HCT116 (cell line): ENCODE measurements around the gene SNAP29. TPM values are rescaled to one million over a fixed set of nuclear protein-coding genes. Genes with fewer than 3 reads are reported as not detected.

Experiments
- ATAC-seq: fragments of 200-7000 bp; cut with Tn5 transposase; 2 replicates; pipeline ENCODE4 v1.9.1; 2020; ENCODE audit warnings: mild to moderate bottlenecking, moderate library complexity
- BruUV-seq: library from RNA; stranded (reverse); fragments of 400-500 nt; replicated peaks from 2 replicates; lab custom pipeline; 2021; lab: Mats Ljungman, UMichigan
- CTCF ChIA-PET: fragments of 300-600 bp; sonication (Branson Sonifier 250); formaldehyde crosslinking; loops from one replicate; lab custom pipeline; 2021; ENCODE audit warnings: antibody characterized with exemption; lab: Charles Lee
- POLR2A ChIA-PET: fragments of 300-600, 350-600 bp; sonication (Branson Sonifier 250); formaldehyde crosslinking; loops from one replicate; lab custom pipeline; 2021; ENCODE audit warnings: antibody characterized with exemption; lab: Charles Lee
- RAD21 ChIA-PET, 2 experiments: fragments of 300-600 bp; sonication (Branson Sonifier 250); formaldehyde crosslinking; loops; one replicate each; lab custom pipeline; 2023; ENCODE audit warnings: low total read pairs in 2 of 2; ENCODE audit not compliant: uncharacterized antibody in 2 of 2, unreplicated experiment in 2 of 2, low non-redundant PET in 1 of 2; lab: Charles Lee
- DNase-seq: peaks from one replicate; pipeline ENCODE4 v3.0.0-alpha.2; 2010; ENCODE audit warnings: low read depth, low spot score
- H2AFZ ChIP-seq: fragments of 200-600 bp; shearing (Covaris generic), sonication (generic); 2 replicates; pipeline ENCODE4 v1.6.1; 2017; ENCODE audit warnings: low read depth, mixed run types, mixed read lengths, antibody characterized with exemption, low read length; ENCODE audit not compliant: poor library complexity, severe bottlenecking
- H3K27ac ChIP-seq: 2 replicates; pipeline ENCODE4 v1.5.1; 2012; ENCODE audit warnings: low read depth, low read length
- H3K27me3 ChIP-seq: fragments of 200-600 bp; sonication (generic); 2 replicates; pipeline ENCODE4 v1.6.1; 2016; ENCODE audit warnings: mixed run types, low read length, mixed read lengths; ENCODE audit not compliant: insufficient read depth
- H3K36me3 ChIP-seq, 2 experiments: fragments of 200-500 bp in 1 of 2; fragments of 200-600 bp in 1 of 2; sonication (Bioruptor generic) in 1 of 2; sonication (generic) in 1 of 2; 2 replicates each; pipeline versions ENCODE4 v1.5.1 to v1.6.1; 2014 to 2016; ENCODE audit warnings: low read length in 2 of 2, inconsistent platforms in 1 of 2, mixed read lengths in 1 of 2, mixed run types in 1 of 2; ENCODE audit not compliant: insufficient read depth in 2 of 2, control insufficient read depth in 1 of 2
- H3K4me1 ChIP-seq, 2 experiments: fragments of 200-600 bp in 1 of 2; sonication (generic) in 1 of 2; 2 replicates each; pipeline versions ENCODE4 v1.5.1 to v1.6.1; 2012 to 2017; ENCODE audit warnings: low read length in 2 of 2, inconsistent platforms in 1 of 2, mild to moderate bottlenecking in 1 of 2, mixed read lengths in 1 of 2, mixed run types in 1 of 2, moderate library complexity in 1 of 2; ENCODE audit not compliant: insufficient read depth in 2 of 2, control insufficient read depth in 1 of 2
- H3K4me2 ChIP-seq: fragments of 200-600 bp; sonication (generic); 2 replicates; pipeline ENCODE4 v1.6.1; 2017; ENCODE audit warnings: mixed run types, low read length, mixed read lengths
- H3K4me3 ChIP-seq, 2 experiments: fragments of 200-600 bp in 1 of 2; sonication (generic) in 1 of 2; replicated peaks in 1 of 2; 2 replicates each; pipeline ENCODE4 v1.5.1; 2011 to 2016; ENCODE audit warnings: low read length in 2 of 2, control low read depth in 1 of 2, low read depth in 1 of 2, mild to moderate bottlenecking in 1 of 2, mixed read lengths in 1 of 2, mixed run types in 1 of 2
- H3K79me2 ChIP-seq: fragments of 200-600 bp; sonication (generic); 2 replicates; pipeline ENCODE4 v1.6.1; 2017; ENCODE audit warnings: mild to moderate bottlenecking, mixed run types, low read length, moderate library complexity, mixed read lengths; ENCODE audit not compliant: insufficient read depth
- H3K9ac ChIP-seq: fragments of 200-600 bp; sonication (generic); 2 replicates; pipeline ENCODE4 v1.6.1; 2016; ENCODE audit warnings: low read length, mixed read lengths
- H3K9me2 ChIP-seq: fragments of 200-600 bp; sonication (generic), shearing (Covaris generic); 2 replicates; pipeline ENCODE4 v1.6.1; 2017; ENCODE audit warnings: mixed run types, mild to moderate bottlenecking, moderate library complexity; ENCODE audit not compliant: insufficient read depth
- H3K9me3 ChIP-seq, 2 experiments: fragments of 200-500 bp in 1 of 2; fragments of 200-600 bp in 1 of 2; sonication (Bioruptor generic) in 1 of 2; sonication (generic) in 1 of 2; 2 replicates each; pipeline ENCODE4 v1.6.1; 2014 to 2017; ENCODE audit warnings: low read length in 2 of 2, mixed read lengths in 2 of 2, inconsistent platforms in 1 of 2, low read depth in 1 of 2, mild to moderate bottlenecking in 1 of 2, mixed run types in 1 of 2, moderate library complexity in 1 of 2; ENCODE audit not compliant: control insufficient read depth in 1 of 2, insufficient read depth in 1 of 2
- H4K20me1 ChIP-seq: fragments of 200-600 bp; sonication (generic), shearing (Covaris generic); 2 replicates; pipeline ENCODE4 v1.6.1; 2017; ENCODE audit warnings: mixed run types, mild to moderate bottlenecking, moderate library complexity; ENCODE audit not compliant: insufficient read depth
- EZH2 ChIP-seq: fragments of 200-600 bp; sonication (generic); IDR thresholded peaks from 2 replicates; pipeline ENCODE4 v1.6.1; 2017; ENCODE audit warnings: antibody characterized with exemption, mixed run types
- POLR2A ChIP-seq: IDR thresholded peaks from 2 replicates; pipeline ENCODE4 v1.7.0; 2011; ENCODE audit warnings: borderline replicate concordance; ENCODE audit not compliant: insufficient read depth, insufficient read length; ENCODE audit errors: extremely low read depth
- POLR2AphosphoS5 ChIP-seq: IDR thresholded peaks from 2 replicates; pipeline ENCODE4 v1.6.1; 2011; ENCODE audit warnings: mild to moderate bottlenecking, low read depth, low read length, moderate library complexity
- RAD21 ChIP-seq: IDR thresholded peaks from 2 replicates; pipeline ENCODE4 v1.6.1; 2012; ENCODE audit warnings: low read depth, mild to moderate bottlenecking
- intact Hi-C: fragments of 100-400 bp; cut with micrococcal nuclease; formaldehyde crosslinking; loops from 2 replicates; pipeline ENCODE4 v1.10.0; 2022
- total RNA-seq: library from RNA; stranded (reverse); gene quantifications from one replicate; pipeline ENCODE4 v1.2.1, GENCODE V29; 2021; ENCODE audit not compliant: unreplicated experiment
- TF ChIP-seq, protein P1 (sequence below): IDR thresholded peaks from 2 replicates; pipeline ENCODE4 v1.6.1; 2012
- TF ChIP-seq, protein P2 (sequence below): IDR thresholded peaks from 2 replicates; pipeline ENCODE4 v1.6.1; 2012; ENCODE audit warnings: low read depth

Gene SNAP29
- total RNA-seq, 1 experiment from 2014 or later: 27.3 TPM

DNA sequence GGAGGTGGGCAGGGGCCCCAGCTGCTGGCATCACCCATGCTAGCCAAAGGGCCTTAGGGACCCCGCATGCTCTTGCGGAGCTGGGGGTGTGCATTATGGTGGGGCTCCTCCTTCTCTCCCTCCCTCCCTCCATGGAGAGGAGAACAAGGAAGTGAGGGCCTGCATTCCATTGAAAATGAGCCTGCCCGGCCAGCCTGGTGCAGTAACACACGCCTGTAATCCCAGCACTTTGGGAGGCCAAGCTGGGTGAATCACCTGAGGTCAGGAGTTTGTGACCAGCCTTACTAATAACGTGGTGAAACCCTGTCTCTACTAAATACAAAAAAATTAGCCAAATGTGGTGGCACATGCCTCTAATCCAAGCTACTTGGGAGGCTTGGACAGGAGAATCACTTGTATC is 22.4 kb downstream of the SNAP29 start:
- intact Hi-C loops: no loop called here
- no peak for ATAC-seq
- CTCF ChIA-PET: no interaction called here

More for the DNA sequence above, 22.4 kb downstream of the SNAP29 start:
- Histone ChIP-seq H3K4me3 (no peak overlapping the region), H3K36me3 (peaks cover 0 to 4% of the 10 kb centered on the region in 2 experiments; a peak in 3 of 4 replicates), H4K20me1 (no peaks in the 10 kb centered on the region), H3K4me2 (peak overlapping the region; percentile 32), H3K4me1 (peaks cover 3 to 20% of the 10 kb centered on the region in 2 experiments; a peak in 3 of 4 replicates), H3K9me2 (no peaks in the 10 kb centered on the region), H3K27ac (no peak overlapping the region), H3K9me3 (no peaks in the 10 kb centered on the region), H3K27me3 (no peaks in the 10 kb centered on the region), H3K9ac (no peak overlapping the region), H3K79me2 (no peaks in the 10 kb centered on the region), H2AFZ (no peak overlapping the region)
- no peak for DNase-seq
- ChIA-PET RAD21 (no interaction called here), POLR2A (interaction anchor here (1.1 kb wide), 1 partner anchor 17 kb away, joined by 3 read pairs; no protein-coding TSS in a partner anchor)
- TF ChIP-seq EZH2 (no peak), POLR2A (no peak), RAD21 (no peak), POLR2AphosphoS5 (no peak)
- TF ChIP-seq, protein P1, sequence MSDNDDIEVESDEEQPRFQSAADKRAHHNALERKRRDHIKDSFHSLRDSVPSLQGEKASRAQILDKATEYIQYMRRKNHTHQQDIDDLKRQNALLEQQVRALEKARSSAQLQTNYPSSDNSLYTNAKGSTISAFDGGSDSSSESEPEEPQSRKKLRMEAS: peak; percentile 15; the same call in 1 of the 2 replicates
- TF ChIP-seq, protein P2, sequence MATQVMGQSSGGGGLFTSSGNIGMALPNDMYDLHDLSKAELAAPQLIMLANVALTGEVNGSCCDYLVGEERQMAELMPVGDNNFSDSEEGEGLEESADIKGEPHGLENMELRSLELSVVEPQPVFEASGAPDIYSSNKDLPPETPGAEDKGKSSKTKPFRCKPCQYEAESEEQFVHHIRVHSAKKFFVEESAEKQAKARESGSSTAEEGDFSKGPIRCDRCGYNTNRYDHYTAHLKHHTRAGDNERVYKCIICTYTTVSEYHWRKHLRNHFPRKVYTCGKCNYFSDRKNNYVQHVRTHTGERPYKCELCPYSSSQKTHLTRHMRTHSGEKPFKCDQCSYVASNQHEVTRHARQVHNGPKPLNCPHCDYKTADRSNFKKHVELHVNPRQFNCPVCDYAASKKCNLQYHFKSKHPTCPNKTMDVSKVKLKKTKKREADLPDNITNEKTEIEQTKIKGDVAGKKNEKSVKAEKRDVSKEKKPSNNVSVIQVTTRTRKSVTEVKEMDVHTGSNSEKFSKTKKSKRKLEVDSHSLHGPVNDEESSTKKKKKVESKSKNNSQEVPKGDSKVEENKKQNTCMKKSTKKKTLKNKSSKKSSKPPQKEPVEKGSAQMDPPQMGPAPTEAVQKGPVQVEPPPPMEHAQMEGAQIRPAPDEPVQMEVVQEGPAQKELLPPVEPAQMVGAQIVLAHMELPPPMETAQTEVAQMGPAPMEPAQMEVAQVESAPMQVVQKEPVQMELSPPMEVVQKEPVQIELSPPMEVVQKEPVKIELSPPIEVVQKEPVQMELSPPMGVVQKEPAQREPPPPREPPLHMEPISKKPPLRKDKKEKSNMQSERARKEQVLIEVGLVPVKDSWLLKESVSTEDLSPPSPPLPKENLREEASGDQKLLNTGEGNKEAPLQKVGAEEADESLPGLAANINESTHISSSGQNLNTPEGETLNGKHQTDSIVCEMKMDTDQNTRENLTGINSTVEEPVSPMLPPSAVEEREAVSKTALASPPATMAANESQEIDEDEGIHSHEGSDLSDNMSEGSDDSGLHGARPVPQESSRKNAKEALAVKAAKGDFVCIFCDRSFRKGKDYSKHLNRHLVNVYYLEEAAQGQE: no peak
- no TSS peak for BruUV-seq
